Lower lobe of right lung (tissue), 2 donors: ENCODE results near the gene NFYC. TPM values are rescaled to one million over a fixed set of nuclear protein-coding genes. Genes with fewer than 3 reads are reported as not detected.

Experiments used
- ATAC-seq, 2 donors: fragments of 200-7000 bp; cut with Tn5 transposase; one replicate each; pipeline ENCODE4 v1.9.1; 2020 to 2022; ENCODE audit warnings: mild to moderate bottlenecking in 2 of 2, moderate library complexity in 2 of 2
- DNase-seq: peaks from one replicate; pipeline ENCODE4 v3.0.0-alpha.2; 2020
- H3K27ac ChIP-seq: fragments of 200-600 bp; one replicate; pipeline ENCODE4 v1.8.0; 2022
- H3K27me3 ChIP-seq: fragments of 200-600 bp; one replicate; pipeline ENCODE4 v1.8.0; 2022; ENCODE audit warnings: low read depth
- H3K36me3 ChIP-seq: fragments of 200-600 bp; one replicate; pipeline ENCODE4 v1.8.0; 2022; ENCODE audit warnings: mild to moderate bottlenecking
- H3K4me1 ChIP-seq: fragments of 200-600 bp; one replicate; pipeline ENCODE4 v1.8.0; 2022
- H3K4me3 ChIP-seq: fragments of 200-600 bp; one replicate; pipeline ENCODE4 v1.8.0; 2022; ENCODE audit warnings: mild to moderate bottlenecking
- H3K9me3 ChIP-seq: fragments of 200-600 bp; one replicate; pipeline ENCODE4 v1.8.0; 2022
- CTCF ChIP-seq: fragments of 200-600 bp; IDR thresholded peaks from one replicate; pipeline ENCODE4 v1.8.0; 2022; ENCODE audit warnings: antibody characterized with exemption, mild to moderate bottlenecking
- intact Hi-C: fragments of 100-400 bp; cut with DNase I; formaldehyde crosslinking; loops from one replicate; pipeline ENCODE4 v1.11.0; 2022
- total RNA-seq: library from RNA; stranded (reverse); fragmentation: NEBNext Ultra II Directional; extraction: Animal tissue kit (Norgen Biotek cat#: 25700); gene quantifications from one replicate; pipeline ENCODE4 v1.2.1, GENCODE V29; 2021
- donor health status: DM: no; HTN: yes; CAD: no; lungs with severe emphysema.

The NFYC gene
- total RNA-seq, 1 donor from 2014 or later: 54.2 TPM

- H3K4me1 ChIP-seq: peaks cover 6% of the 10 kb centered on the region
- H3K36me3 ChIP-seq: peaks cover 7% of the 10 kb centered on the region
- no peaks in the 10 kb centered on the region for H3K9me3 ChIP-seq
- intact Hi-C loops: no loop called here
- H3K27me3 ChIP-seq: peaks cover 5% of the 10 kb centered on the region
- no peak for ATAC-seq
- DNase-seq: no peak
- no peak overlapping the region for H3K4me3 ChIP-seq
- no peak for TF ChIP-seq CTCF
- no peak overlapping the region for H3K27ac ChIP-seq
These were observed 85.9 kb downstream of the NFYC start for GRCh38 chr1:40777224-40777970.

- intact Hi-C loops: no loop called here
- no peak overlapping the region for H3K27ac ChIP-seq
- DNase-seq (no peak), ATAC-seq (no peak)
- H3K4me1 ChIP-seq: peaks cover 18% of the 10 kb centered on the region
- H3K4me3 ChIP-seq: no peak overlapping the region
- H3K27me3 ChIP-seq: peaks cover 19% of the 10 kb centered on the region
- H3K9me3 ChIP-seq: no peaks in the 10 kb centered on the region
- no peaks in the 10 kb centered on the region for H3K36me3 ChIP-seq
- TF ChIP-seq CTCF: no peak
These were observed 89.4 kb downstream of the NFYC start for GRCh38 chr1:40780678-40781607.

- no peaks in the 10 kb centered on the region for H3K36me3 ChIP-seq
- no peak for TF ChIP-seq CTCF
- no peaks in the 10 kb centered on the region for H3K9me3 ChIP-seq
- H3K4me1 ChIP-seq: peaks cover 18% of the 10 kb centered on the region
- H3K27me3 ChIP-seq: peaks cover 19% of the 10 kb centered on the region
- no peak overlapping the region for H3K4me3 ChIP-seq
- intact Hi-C loops: no loop called here
- ATAC-seq (no peak), DNase-seq (no peak)
- no peak overlapping the region for H3K27ac ChIP-seq
These were observed 90.1 kb downstream of the NFYC start for GRCh38 chr1:40781608-40781971.

- ATAC-seq (peak in 1 of 2 donors; percentile 28), DNase-seq (no peak)
- Histone ChIP-seq H3K9me3 (no peaks in the 10 kb centered on the region), H3K4me3 (peak overlapping the region; percentile 54), H3K36me3 (no peaks in the 10 kb centered on the region), H3K27me3 (peaks cover 19% of the 10 kb centered on the region), H3K27ac (no peak overlapping the region), H3K4me1 (peaks cover 18% of the 10 kb centered on the region)
- TF ChIP-seq CTCF: no peak
- intact Hi-C loops: no loop called here
These were observed 91.0 kb downstream of the NFYC start for GRCh38 chr1:40782371-40782956.

GRCh38 chr1:40783001-40783905, 91.7 kb downstream of the NFYC start, which contains the start of gene KCNQ4:
TSS of gene KCNQ4 (plus strand) at chr1:40783787. CDS start at chr1:40784094, 307 bp downstream.
- peaks cover 19% of the 10 kb centered on the region for H3K27me3 ChIP-seq
- ATAC-seq (peak; percentile 75 to 84), DNase-seq (peak; percentile 69)
- no peaks in the 10 kb centered on the region for H3K9me3 ChIP-seq
- no peaks in the 10 kb centered on the region for H3K36me3 ChIP-seq
- peaks cover 18% of the 10 kb centered on the region for H3K4me1 ChIP-seq
- no peak for TF ChIP-seq CTCF
- H3K4me3 ChIP-seq: peak within 1 kb of the TSS; percentile 54
- intact Hi-C loops: no loop called here
- H3K27ac ChIP-seq: no peak within 1 kb of the TSS
